HepG2 (cell line): ENCODE measurements around the gene FASTK. TPM values are rescaled to one million over a fixed set of nuclear protein-coding genes. Genes with fewer than 3 reads are reported as not detected.

Experiments used
- ARID5B ChIP-seq: IDR thresholded peaks from 2 replicates; pipeline ENCODE4 v1.4.0; 2020; ENCODE audit warnings: mild to moderate bottlenecking, missing genetic modification reagents
- ATF1 ChIP-seq: IDR thresholded peaks from 2 replicates; pipeline ENCODE4 v1.6.1; 2016; ENCODE audit warnings: mild to moderate bottlenecking, control low read depth
- GRHL1 ChIP-seq: sonication (generic); formaldehyde crosslinking; conservative IDR thresholded peaks from 2 replicates; pipeline ENCODE4 v1.8.0; 2022; ENCODE audit warnings: missing genetic modification reagents
- HIC2 ChIP-seq: sonication (generic); formaldehyde crosslinking; IDR thresholded peaks from 2 replicates; pipeline ENCODE4 v1.9.0; 2022; ENCODE audit warnings: low read depth, missing genetic modification reagents
- MBD4 ChIP-seq: IDR thresholded peaks from 2 replicates; pipeline ENCODE4 v1.6.1; 2012; ENCODE audit warnings: low read length, inconsistent platforms, borderline replicate concordance
- PPARG ChIP-seq: conservative IDR thresholded peaks from 2 replicates; pipeline ENCODE4 v1.6.1; 2016; ENCODE audit warnings: missing biosample characterization, missing genetic modification reagents
- REXO4 ChIP-seq: sonication (generic); formaldehyde crosslinking; IDR thresholded peaks from 2 replicates; pipeline ENCODE4 v1.8.0; 2022; ENCODE audit warnings: missing genetic modification reagents, mild to moderate bottlenecking, borderline replicate concordance
- SP5 ChIP-seq: IDR thresholded peaks from 2 replicates; pipeline ENCODE4 v1.6.1; 2016; ENCODE audit warnings: low read depth, borderline replicate concordance
- ZNF496 ChIP-seq: sonication (generic); formaldehyde crosslinking; IDR thresholded peaks from 2 replicates; pipeline ENCODE4 v1.8.1; 2023; ENCODE audit warnings: mild to moderate bottlenecking, moderate library complexity, missing genetic modification reagents; ENCODE audit not compliant: insufficient replicate concordance
- ZNF709 ChIP-seq: sonication (generic); formaldehyde crosslinking; IDR thresholded peaks from 2 replicates; pipeline ENCODE4 v1.5.0; 2020; ENCODE audit warnings: mild to moderate bottlenecking, missing genetic modification reagents
- polyA plus RNA-seq, 8 experiments: library from polyadenylated mRNA; depleted of rRNA in 3 of 8; stranded (reverse) in 7 of 8; unstranded in 1 of 8; fragments of >200 nt; fragmentation: Illumina TruSeq in 4 of 8; extraction: Trizol in 4 of 8; gene quantifications; 2 replicates each; pipeline versions ENCODE4 v1.2.1 to v1.2.3, GENCODE V29; 2011 to 2016; ENCODE audit warnings: low read depth in 4 of 8, missing spikeins in 1 of 8, mixed read lengths in 1 of 8; ENCODE audit not compliant: insufficient read depth in 1 of 8
- total RNA-seq, 5 experiments: library from RNA; depleted of rRNA; stranded (reverse); fragments of >200 nt; fragmentation: Illumina TruSeq; extraction: Trizol; gene quantifications; 2 replicates each; pipeline ENCODE4 v1.2.3, GENCODE V29; 2016; ENCODE audit warnings: low read depth in 1 of 5
- TF ChIP-seq, protein P1 (sequence below): sonication (generic); formaldehyde crosslinking; IDR thresholded peaks from 2 replicates; pipeline ENCODE4 v1.5.0; 2020; ENCODE audit warnings: missing genetic modification reagents
- TF ChIP-seq, protein P2 (sequence below): sonication (generic); formaldehyde crosslinking; conservative IDR thresholded peaks from 2 replicates; pipeline ENCODE4 v1.8.0; 2022; ENCODE audit warnings: low read depth, missing genetic modification reagents
- TF ChIP-seq, protein P3 (sequence below): sonication (generic); formaldehyde crosslinking; conservative IDR thresholded peaks from 2 replicates; pipeline ENCODE4 v1.4.0; 2020; ENCODE audit warnings: mild to moderate bottlenecking, missing genetic modification reagents, moderate library complexity

Gene FASTK
- total and polyA plus RNA-seq, 2 of the 13 experiments (the other 11 are each of a cell fraction or from before 2014, with no cell fraction given): 52.9 to 55.7 TPM

- TF ChIP-seq, protein P1, sequence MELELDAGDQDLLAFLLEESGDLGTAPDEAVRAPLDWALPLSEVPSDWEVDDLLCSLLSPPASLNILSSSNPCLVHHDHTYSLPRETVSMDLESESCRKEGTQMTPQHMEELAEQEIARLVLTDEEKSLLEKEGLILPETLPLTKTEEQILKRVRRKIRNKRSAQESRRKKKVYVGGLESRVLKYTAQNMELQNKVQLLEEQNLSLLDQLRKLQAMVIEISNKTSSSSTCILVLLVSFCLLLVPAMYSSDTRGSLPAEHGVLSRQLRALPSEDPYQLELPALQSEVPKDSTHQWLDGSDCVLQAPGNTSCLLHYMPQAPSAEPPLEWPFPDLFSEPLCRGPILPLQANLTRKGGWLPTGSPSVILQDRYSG (CRISPR knock-in tag): no peak
- TF ChIP-seq ATF1 (CRISPR knock-in tag): no peak
- TF ChIP-seq MBD4: no peak
- TF ChIP-seq ZNF496 (CRISPR knock-in tag): no peak
- peak; percentile 58; the same call in 1 of the 2 replicates for TF ChIP-seq HIC2 (CRISPR knock-in tag)
- TF ChIP-seq PPARG (CRISPR knock-in tag): 0 out of 2 replicates have a peak, but pooled peaks have one; percentile 33
- no peak for TF ChIP-seq SP5 (CRISPR knock-in tag)
- TF ChIP-seq GRHL1: no peak
- TF ChIP-seq, protein P2, sequence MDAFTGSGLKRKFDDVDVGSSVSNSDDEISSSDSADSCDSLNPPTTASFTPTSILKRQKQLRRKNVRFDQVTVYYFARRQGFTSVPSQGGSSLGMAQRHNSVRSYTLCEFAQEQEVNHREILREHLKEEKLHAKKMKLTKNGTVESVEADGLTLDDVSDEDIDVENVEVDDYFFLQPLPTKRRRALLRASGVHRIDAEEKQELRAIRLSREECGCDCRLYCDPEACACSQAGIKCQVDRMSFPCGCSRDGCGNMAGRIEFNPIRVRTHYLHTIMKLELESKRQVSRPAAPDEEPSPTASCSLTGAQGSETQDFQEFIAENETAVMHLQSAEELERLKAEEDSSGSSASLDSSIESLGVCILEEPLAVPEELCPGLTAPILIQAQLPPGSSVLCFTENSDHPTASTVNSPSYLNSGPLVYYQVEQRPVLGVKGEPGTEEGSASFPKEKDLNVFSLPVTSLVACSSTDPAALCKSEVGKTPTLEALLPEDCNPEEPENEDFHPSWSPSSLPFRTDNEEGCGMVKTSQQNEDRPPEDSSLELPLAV: no peak
- TF ChIP-seq ARID5B (CRISPR knock-in tag): no peak
- TF ChIP-seq ZNF709 (CRISPR knock-in tag): peak; percentile 78; the same call in 1 of the 2 replicates
- TF ChIP-seq REXO4 (CRISPR knock-in tag): no peak
- TF ChIP-seq, protein P3, sequence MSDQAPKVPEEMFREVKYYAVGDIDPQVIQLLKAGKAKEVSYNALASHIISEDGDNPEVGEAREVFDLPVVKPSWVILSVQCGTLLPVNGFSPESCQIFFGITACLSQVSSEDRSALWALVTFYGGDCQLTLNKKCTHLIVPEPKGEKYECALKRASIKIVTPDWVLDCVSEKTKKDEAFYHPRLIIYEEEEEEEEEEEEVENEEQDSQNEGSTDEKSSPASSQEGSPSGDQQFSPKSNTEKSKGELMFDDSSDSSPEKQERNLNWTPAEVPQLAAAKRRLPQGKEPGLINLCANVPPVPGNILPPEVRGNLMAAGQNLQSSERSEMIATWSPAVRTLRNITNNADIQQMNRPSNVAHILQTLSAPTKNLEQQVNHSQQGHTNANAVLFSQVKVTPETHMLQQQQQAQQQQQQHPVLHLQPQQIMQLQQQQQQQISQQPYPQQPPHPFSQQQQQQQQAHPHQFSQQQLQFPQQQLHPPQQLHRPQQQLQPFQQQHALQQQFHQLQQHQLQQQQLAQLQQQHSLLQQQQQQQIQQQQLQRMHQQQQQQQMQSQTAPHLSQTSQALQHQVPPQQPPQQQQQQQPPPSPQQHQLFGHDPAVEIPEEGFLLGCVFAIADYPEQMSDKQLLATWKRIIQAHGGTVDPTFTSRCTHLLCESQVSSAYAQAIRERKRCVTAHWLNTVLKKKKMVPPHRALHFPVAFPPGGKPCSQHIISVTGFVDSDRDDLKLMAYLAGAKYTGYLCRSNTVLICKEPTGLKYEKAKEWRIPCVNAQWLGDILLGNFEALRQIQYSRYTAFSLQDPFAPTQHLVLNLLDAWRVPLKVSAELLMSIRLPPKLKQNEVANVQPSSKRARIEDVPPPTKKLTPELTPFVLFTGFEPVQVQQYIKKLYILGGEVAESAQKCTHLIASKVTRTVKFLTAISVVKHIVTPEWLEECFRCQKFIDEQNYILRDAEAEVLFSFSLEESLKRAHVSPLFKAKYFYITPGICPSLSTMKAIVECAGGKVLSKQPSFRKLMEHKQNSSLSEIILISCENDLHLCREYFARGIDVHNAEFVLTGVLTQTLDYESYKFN (CRISPR knock-in tag): peak; percentile 82
These were observed 18.0 kb downstream of the FASTK start (continued) for GRCh38 chr7:151062399-151063211.
